Ovary (tissue), 9 donors: ENCODE results near the gene PRELID1. TPM values are rescaled to one million over a fixed set of nuclear protein-coding genes. Genes with fewer than 3 reads are reported as not detected.
A peak's percentile ranks its signal among the peaks of the same experiment; 100 is the strongest.

Experiments used
- DNase-seq, 5 donors: peaks; one replicate each; pipeline ENCODE4 v3.0.0-alpha.2; 2019 to 2020
- H3K27ac ChIP-seq, 2 donors: fragments of 200-600 bp; one replicate each; pipeline versions ENCODE4 v1.5.1 to v1.8.0; 2019 to 2022
- H3K27me3 ChIP-seq: fragments of 200-600 bp; one replicate; pipeline ENCODE4 v1.8.0; 2022
- H3K36me3 ChIP-seq: fragments of 200-600 bp; sonication (generic); one replicate; pipeline ENCODE4 v1.5.1; 2019
- H3K4me1 ChIP-seq: one replicate; pipeline ENCODE4 v1.8.1; 2013; ENCODE audit warnings: mild to moderate bottlenecking, moderate library complexity; ENCODE audit not compliant: insufficient read depth
- H3K4me3 ChIP-seq: fragments of 200-600 bp; sonication (generic); one replicate; pipeline ENCODE4 v1.5.1; 2017
- H3K9me3 ChIP-seq, 2 donors: fragments of 200-600 bp in 1 of 2; sonication (generic) in 1 of 2; one replicate each; pipeline versions ENCODE4 v1.5.1 to v1.8.1; 2013 to 2019; ENCODE audit warnings: mild to moderate bottlenecking in 1 of 2, moderate library complexity in 1 of 2
- EP300 ChIP-seq: sonication (generic); formaldehyde crosslinking; IDR thresholded peaks from one replicate; pipeline ENCODE4 v1.6.1; 2017; ENCODE audit warnings: antibody characterized with exemption
- POLR2A ChIP-seq: fragments of 450-650 bp; IDR thresholded peaks from one replicate; pipeline ENCODE4 v1.6.1; 2017; ENCODE audit warnings: antibody characterized with exemption, mild to moderate bottlenecking, moderate library complexity
- WGBS, 3 donors: extraction: QIAGEN DNeasy Blood & Tissue Kit in 1 of 3; methylation state at CpG; one replicate each; pipeline versions ENCODE4 v1.1.5 to v1.1.7; 2013 to 2017; 5-methylcytosine and 5-hydroxymethylcytosine counted together
- intact Hi-C, 4 donors: fragments of 100-400 bp; cut with DNase I; formaldehyde crosslinking; loops; one replicate each; pipeline versions ENCODE4 v1.11.0 to v1.15.1; 2022 to 2023
- polyA plus RNA-seq, 2 donors: library from polyadenylated mRNA; stranded (reverse); fragments of 200-250 nt in 1 of 2; fragments of 350-450 nt in 1 of 2; fragmentation: Illumina TruSeq in 1 of 2; extraction: RNeasy Lipid Tissue Mini Kit (QIAGEN cat#74804) in 1 of 2; gene quantifications; one replicate each; pipeline ENCODE4 v1.2.3, GENCODE V29; 2013 to 2014
- total RNA-seq, 7 donors: library from RNA; depleted of rRNA in 2 of 7; stranded (reverse); fragments of >200 nt in 2 of 7; fragmentation: NEBNext Ultra II Directional in 3 of 7; extraction: Animal tissue kit (Norgen Biotek cat#: 25700) in 3 of 7; gene quantifications; one replicate each; pipeline versions ENCODE4 v1.1.0 to v1.2.4, GENCODE V29; 2016 to 2023
- TF ChIP-seq, protein P1 (sequence below), 3 donors: fragments of 450-650 bp in 2 of 3; fragments of 200-600 bp in 1 of 3; IDR thresholded peaks; one replicate each; pipeline versions ENCODE4 v1.5.1 to v1.8.0; 2016 to 2022; ENCODE audit warnings: antibody characterized with exemption in 3 of 3, mild to moderate bottlenecking in 1 of 3
- donor health status: DM: no; HTN: no; CAD: no; lungs with moderate emphysema.
- donor health status: DM: no; HTN: no; CAD: no.
- donor health status: Bipolar disorder and iron deficiency.
- donor health status: DM: yes; HTN: yes; CAD: no.
- donor health status: DM: no; HTN: no; CAD: no.
- donor health status: DM: yes; HTN: yes; CAD: no.

PRELID1 gene
- total and polyA plus RNA-seq, 9 donors = 42.8 to 96.8 (median 74.6) TPM

GRCh38 chr5:177351392-177352329, 48.1 kb downstream of the PRELID1 start, which contains the start of gene LMAN2:
Gene LMAN2, minus strand, starts transcription at chr5:177351668. Its CDS starts 21 bp downstream, at chr5:177351647.
- TF ChIP-seq POLR2A = peak; percentile 47
- TF ChIP-seq, protein P1, sequence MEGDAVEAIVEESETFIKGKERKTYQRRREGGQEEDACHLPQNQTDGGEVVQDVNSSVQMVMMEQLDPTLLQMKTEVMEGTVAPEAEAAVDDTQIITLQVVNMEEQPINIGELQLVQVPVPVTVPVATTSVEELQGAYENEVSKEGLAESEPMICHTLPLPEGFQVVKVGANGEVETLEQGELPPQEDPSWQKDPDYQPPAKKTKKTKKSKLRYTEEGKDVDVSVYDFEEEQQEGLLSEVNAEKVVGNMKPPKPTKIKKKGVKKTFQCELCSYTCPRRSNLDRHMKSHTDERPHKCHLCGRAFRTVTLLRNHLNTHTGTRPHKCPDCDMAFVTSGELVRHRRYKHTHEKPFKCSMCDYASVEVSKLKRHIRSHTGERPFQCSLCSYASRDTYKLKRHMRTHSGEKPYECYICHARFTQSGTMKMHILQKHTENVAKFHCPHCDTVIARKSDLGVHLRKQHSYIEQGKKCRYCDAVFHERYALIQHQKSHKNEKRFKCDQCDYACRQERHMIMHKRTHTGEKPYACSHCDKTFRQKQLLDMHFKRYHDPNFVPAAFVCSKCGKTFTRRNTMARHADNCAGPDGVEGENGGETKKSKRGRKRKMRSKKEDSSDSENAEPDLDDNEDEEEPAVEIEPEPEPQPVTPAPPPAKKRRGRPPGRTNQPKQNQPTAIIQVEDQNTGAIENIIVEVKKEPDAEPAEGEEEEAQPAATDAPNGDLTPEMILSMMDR (IDR thresholded peaks at IDR 0.05) = no peak
- H3K4me1 ChIP-seq = peaks cover 14% of the 10 kb centered on the region
- intact Hi-C loops = no loop called here
- WGBS, 3 donors = 0 to 8% (median 6%) methylated on average over 50 to 55 of the region's 55 CpGs
- H3K27me3 ChIP-seq = no peaks in the 10 kb centered on the region
- H3K9me3 ChIP-seq = no peaks in the 10 kb centered on the region
- H3K4me3 ChIP-seq = peak within 1 kb of the TSS; percentile 91
- H3K27ac ChIP-seq = peak within 1 kb of the TSS; percentile 50 to 80
- no peaks in the 10 kb centered on the region for H3K36me3 ChIP-seq
- peak; percentile 90 to 94 (median 91) for DNase-seq

GRCh38 chr5:177353093-177353492, 49.5 kb downstream of the PRELID1 start:
- Histone ChIP-seq H3K4me1 (peaks cover 14% of the 10 kb centered on the region), H3K9me3 (no peaks in the 10 kb centered on the region), H3K36me3 (no peaks in the 10 kb centered on the region), H3K27me3 (no peaks in the 10 kb centered on the region), H3K4me3 (no peak overlapping the region), H3K27ac (no peak overlapping the region)
- TF ChIP-seq, protein P1 (IDR thresholded peaks at IDR 0.05) = no peak
- TF ChIP-seq POLR2A (no peak), EP300 (no peak)
- 75 to 79% (median 76%) methylated on average over 5 of the region's 5 CpGs for WGBS, 3 donors
- DNase-seq = no peak
- intact Hi-C loops = no loop called here

DNA sequence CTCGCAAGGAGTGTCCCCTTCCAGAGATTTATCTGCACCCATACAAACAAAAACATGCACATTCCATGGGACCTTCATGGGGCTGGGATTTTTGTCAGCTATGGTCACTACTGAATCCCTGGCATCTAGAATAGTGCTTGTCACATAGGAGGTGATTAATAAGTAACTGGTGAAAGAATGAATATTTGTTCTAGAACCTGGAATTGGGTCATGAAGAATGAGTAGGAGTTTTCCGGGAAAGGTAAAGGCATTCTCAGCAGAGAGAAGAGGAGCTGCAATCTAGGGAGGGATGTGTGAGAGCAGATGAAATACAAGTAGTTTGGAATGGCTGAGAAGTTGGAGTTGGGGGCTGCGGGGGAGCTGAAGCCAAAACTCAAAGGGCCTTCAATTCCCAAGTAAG, 50.7 kb downstream of the PRELID1 start:
- DNase-seq = no peak
- no peaks in the 10 kb centered on the region for H3K36me3 ChIP-seq
- WGBS, 3 donors = 80 to 87% (median 83%) methylated on average over 3 of the region's 3 CpGs
- TF ChIP-seq, protein P1 (IDR thresholded peaks at IDR 0.05) = no peak
- TF ChIP-seq EP300 (no peak), POLR2A (no peak)
- intact Hi-C loops = no loop called here
- H3K4me1 ChIP-seq = peaks cover 12% of the 10 kb centered on the region
- no peak overlapping the region for H3K4me3 ChIP-seq
- H3K27ac ChIP-seq = no peak overlapping the region
- H3K27me3 ChIP-seq = no peaks in the 10 kb centered on the region
- H3K9me3 ChIP-seq = no peaks in the 10 kb centered on the region

DNA sequence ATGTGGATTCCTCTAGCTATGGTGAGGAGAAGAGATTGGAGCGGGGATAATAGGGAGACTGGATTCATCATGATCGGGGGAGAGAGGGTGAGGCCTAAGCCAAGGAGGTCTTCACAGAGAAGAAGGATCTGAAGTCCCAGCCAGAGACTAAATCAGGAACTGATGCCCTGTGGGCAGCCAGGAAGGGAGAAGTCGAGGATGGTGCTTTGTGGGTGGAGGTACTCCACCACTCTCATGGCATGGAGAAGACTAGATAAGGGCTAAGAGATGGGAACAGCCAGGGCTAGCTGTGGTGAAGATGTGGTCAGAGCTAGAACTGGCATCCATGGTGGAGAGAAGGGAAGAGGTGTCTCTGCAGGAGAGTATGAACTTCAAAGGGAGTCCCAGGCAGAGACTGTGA, 51.1 kb downstream of the PRELID1 start:
- intact Hi-C loops = no loop called here
- 70 to 78% (median 73%) methylated on average over 3 of the region's 3 CpGs for WGBS, 3 donors

More for the DNA sequence above, 51.1 kb downstream of the PRELID1 start:
- no peak for TF ChIP-seq POLR2A
- TF ChIP-seq, protein P1 (IDR thresholded peaks at IDR 0.05) = no peak
- no peak for TF ChIP-seq EP300
- H3K27ac ChIP-seq = no peak overlapping the region
- H3K4me3 ChIP-seq = no peak overlapping the region
- no peaks in the 10 kb centered on the region for H3K27me3 ChIP-seq
- H3K4me1 ChIP-seq = peaks cover 12% of the 10 kb centered on the region
- H3K9me3 ChIP-seq = no peaks in the 10 kb centered on the region
- H3K36me3 ChIP-seq = no peaks in the 10 kb centered on the region
- DNase-seq = no peak
